ENCODE results near the gene NPLOC4. TPM values are rescaled to one million over a fixed set of nuclear protein-coding genes. Genes with fewer than 3 reads are reported as not detected.

The NPLOC4 gene
- total and polyA plus RNA-seq, 2 donors (not counting 1 experiment from before 2014, with no cell fraction given) = 70.2 to 101 TPM

GRCh38 chr17:81646869-81647600 is 10.1 kb upstream of the NPLOC4 start:
- no peak overlapping the region for H2AFZ ChIP-seq (ENCODE audit: insufficient read depth, low read depth, low read length, poor library complexity, severe bottlenecking)
- H3K27me3 ChIP-seq (replicated peaks in 1 of 4; ENCODE audit: control extremely low read depth in 1 of 4, control insufficient read depth in 3 of 4, insufficient read depth in 4 of 4, low read length in 3 of 4) = peaks cover 0 to 27% (median 1%) of the 10 kb centered on the region in 4 experiments
- no peaks in the 10 kb centered on the region for H3K4me1 ChIP-seq (ENCODE audit: control insufficient read depth in 2 of 2, insufficient read depth in 2 of 2, low read length in 2 of 2)
- no peaks in the 10 kb centered on the region for H4K20me1 ChIP-seq (ENCODE audit: control insufficient read depth, insufficient read depth, low read length, poor library complexity, severe bottlenecking)
- ChIA-PET POLR2A (interaction anchor here (0.6 kb wide), 1 partner anchor 149 kb away, joined by 3 read pairs; no protein-coding TSS in a partner anchor), CTCF (interaction anchor here (0.8 kb wide), 1 partner anchor 13 kb away, joined by 3 read pairs; no protein-coding TSS in a partner anchor)
- no peak for ATAC-seq (ENCODE audit: low read depth)
- no peaks in the 10 kb centered on the region for H3K79me2 ChIP-seq (ENCODE audit: control insufficient read depth, insufficient read depth, low read length)
- H3K4me2 ChIP-seq (replicated peaks; ENCODE audit: low read depth, low read length, poor library complexity, severe bottlenecking) = no peak overlapping the region
- 74% methylated on average over 9 of the region's 12 CpGs for WGBS (ENCODE audit: insufficient coverage)
- H3K36me3 ChIP-seq (replicated peaks in 1 of 2; ENCODE audit: control extremely low read depth in 1 of 2, control insufficient read depth in 1 of 2, extremely low read depth in 1 of 2, insufficient read depth in 2 of 2, low read length in 1 of 2) = no peaks in the 10 kb centered on the region
- no peak overlapping the region for H3K27ac ChIP-seq (ENCODE audit: low read length in 2 of 2)
- H3K4me3 ChIP-seq (ENCODE audit: control extremely low read depth in 1 of 5, extremely low read depth in 1 of 5, insufficient read depth in 1 of 5, low read depth in 2 of 5, low read length in 4 of 5) = no peak overlapping the region
- peaks cover 0 to 21% (median 3%) of the 10 kb centered on the region in 3 donors for H3K9me3 ChIP-seq (ENCODE audit: control extremely low read depth in 1 of 3, control insufficient read depth in 2 of 3, insufficient read depth in 1 of 3, low read length in 2 of 3)
- H3K9ac ChIP-seq (ENCODE audit: low read length) = no peak overlapping the region
- Mint-ChIP-seq H3K27ac (peak overlapping the region; percentile 15), H3K27me3 (peaks cover 18% of the 10 kb centered on the region), H3K4me1 (peaks cover 3% of the 10 kb centered on the region), H3K4me3 (no peak overlapping the region), H3K9me3 (ENCODE audit: insufficient read depth) (no peaks in the 10 kb centered on the region)
- no peak for DNase-seq
- intact Hi-C loops (cut with micrococcal nuclease) = no loop called here
- TF ChIP-seq CTCF (IDR thresholded peaks at IDR 0.05) = no peak
- no peak for TF ChIP-seq EZH2 (IDR thresholded peaks at IDR 0.05; ENCODE audit: borderline replicate concordance, insufficient read depth, low read depth, low read length, poor library complexity, severe bottlenecking)
